HEK293T (cell line): ENCODE results near the gene CCDC97.
"Not testable (repeated sequence)": the region's sequence is repeated elsewhere in the genome, so short reads cannot be mapped to it uniquely, and the experiment has no call there.

Experiments used
- CTCF ChIA-PET: fragments of 350-600 bp; formaldehyde crosslinking; extraction: SDS; loops from one replicate; lab custom pipeline; 2021; ENCODE audit warnings: antibody characterized with exemption, inconsistent platforms; lab: Yijun Ruan, JAX
- POLR2A ChIA-PET: fragments of 350-600 bp; formaldehyde crosslinking; extraction: SDS; loops from one replicate; lab custom pipeline; 2020; ENCODE audit warnings: antibody characterized with exemption, inconsistent platforms; lab: Yijun Ruan, JAX
- DNase-seq: peaks from one replicate; pipeline ENCODE4 v3.0.0; 2012; ENCODE audit warnings: mixed read lengths; ENCODE audit errors: extremely low spot score
- ARNT ChIP-seq: fragments of 450-650 bp; IDR thresholded peaks from 2 replicates; pipeline ENCODE4 v1.6.1; 2017; ENCODE audit warnings: mild to moderate bottlenecking
- BHLHE40 ChIP-seq: fragments of 450-650 bp; IDR thresholded peaks from 2 replicates; pipeline ENCODE4 v1.6.1; 2016; ENCODE audit warnings: mild to moderate bottlenecking, moderate library complexity, borderline replicate concordance
- CTBP1 ChIP-seq: fragments of 450-650 bp; IDR thresholded peaks from 2 replicates; pipeline ENCODE4 v1.6.1; 2016; ENCODE audit warnings: borderline replicate concordance
- ELF4 ChIP-seq: fragments of 450-650 bp; IDR thresholded peaks from 2 replicates; pipeline ENCODE4 v1.6.1; 2017; ENCODE audit warnings: antibody characterized with exemption
- FOXA1 ChIP-seq: fragments of 450-650 bp; IDR thresholded peaks from 2 replicates; pipeline ENCODE4 v1.6.1; 2016; ENCODE audit warnings: mild to moderate bottlenecking
- FOXK2 ChIP-seq: fragments of 450-650 bp; IDR thresholded peaks from 2 replicates; pipeline ENCODE4 v1.6.1; 2016; ENCODE audit warnings: mild to moderate bottlenecking
- FOXM1 ChIP-seq: fragments of 450-650 bp; IDR thresholded peaks from 2 replicates; pipeline ENCODE4 v1.6.1; 2017; ENCODE audit warnings: mild to moderate bottlenecking, borderline replicate concordance
- HDGF ChIP-seq: fragments of 450-650 bp; IDR thresholded peaks from 2 replicates; pipeline ENCODE4 v1.6.1; 2017; ENCODE audit warnings: antibody characterized with exemption, borderline replicate concordance
- L3MBTL2 ChIP-seq: fragments of 450-650 bp; conservative IDR thresholded peaks from 2 replicates; pipeline ENCODE4 v1.6.1; 2016; ENCODE audit warnings: mild to moderate bottlenecking
- LEF1 ChIP-seq: fragments of 450-650 bp; IDR thresholded peaks from 2 replicates; pipeline ENCODE4 v1.6.1; 2017; ENCODE audit warnings: mild to moderate bottlenecking, borderline replicate concordance
- NFRKB ChIP-seq: fragments of 450-650 bp; IDR thresholded peaks from 2 replicates; pipeline ENCODE4 v1.6.1; 2016; ENCODE audit warnings: mild to moderate bottlenecking, moderate library complexity
- SP1 ChIP-seq: fragments of 450-650 bp; IDR thresholded peaks from 2 replicates; pipeline ENCODE4 v1.6.1; 2017
- SUZ12 ChIP-seq: fragments of 450-650 bp; IDR thresholded peaks from 2 replicates; pipeline ENCODE4 v1.6.1; 2016; ENCODE audit warnings: mild to moderate bottlenecking
- TARDBP ChIP-seq: fragments of 450-650 bp; IDR thresholded peaks from 2 replicates; pipeline ENCODE4 v1.6.1; 2016
- ZNF384 ChIP-seq: fragments of 450-650 bp; IDR thresholded peaks from 2 replicates; pipeline ENCODE4 v1.6.1; 2016
- TF ChIP-seq, protein P1 (sequence below): fragments of 450-650 bp; IDR thresholded peaks from 2 replicates; pipeline ENCODE4 v1.6.1; 2016

Gene CCDC97

DNA sequence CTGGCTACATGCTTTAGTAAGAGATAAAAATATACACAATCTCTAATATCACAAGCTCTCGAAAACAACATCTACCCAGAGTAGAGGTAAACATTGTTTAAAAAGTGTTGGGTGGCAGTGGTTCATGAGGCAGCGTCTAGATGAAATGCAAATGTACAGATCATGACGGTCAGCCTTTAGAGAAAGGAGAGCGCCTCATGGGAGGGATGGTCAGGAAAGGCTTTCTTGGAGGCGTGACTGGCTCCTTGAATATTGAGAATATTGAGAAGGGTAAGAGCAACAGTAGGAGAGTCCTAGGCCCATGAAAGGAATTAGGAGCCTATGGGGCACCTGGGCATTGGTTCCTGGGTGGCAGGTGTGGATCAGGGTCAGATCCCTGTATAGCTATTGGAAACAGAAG lies 35.2 kb upstream of the CCDC97 start:
- no peak for DNase-seq
- TF ChIP-seq LEF1 = no peak
- TF ChIP-seq BHLHE40 = no peak
- no peak for TF ChIP-seq SUZ12
- no peak for TF ChIP-seq FOXA1
- TF ChIP-seq ZNF384 = no peak
- TF ChIP-seq SP1 = no peak
- no peak for TF ChIP-seq FOXM1
- TF ChIP-seq TARDBP = no peak
- TF ChIP-seq FOXK2 = no peak
- TF ChIP-seq, protein P1, sequence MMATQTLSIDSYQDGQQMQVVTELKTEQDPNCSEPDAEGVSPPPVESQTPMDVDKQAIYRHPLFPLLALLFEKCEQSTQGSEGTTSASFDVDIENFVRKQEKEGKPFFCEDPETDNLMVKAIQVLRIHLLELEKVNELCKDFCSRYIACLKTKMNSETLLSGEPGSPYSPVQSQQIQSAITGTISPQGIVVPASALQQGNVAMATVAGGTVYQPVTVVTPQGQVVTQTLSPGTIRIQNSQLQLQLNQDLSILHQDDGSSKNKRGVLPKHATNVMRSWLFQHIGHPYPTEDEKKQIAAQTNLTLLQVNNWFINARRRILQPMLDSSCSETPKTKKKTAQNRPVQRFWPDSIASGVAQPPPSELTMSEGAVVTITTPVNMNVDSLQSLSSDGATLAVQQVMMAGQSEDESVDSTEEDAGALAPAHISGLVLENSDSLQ = no peak
- no peak for TF ChIP-seq L3MBTL2
- TF ChIP-seq NFRKB = no peak
- no peak for TF ChIP-seq CTBP1
- TF ChIP-seq ELF4 = no peak
- no peak for TF ChIP-seq HDGF
- no peak for TF ChIP-seq ARNT
- POLR2A ChIA-PET = interaction anchor here (1.0 kb wide), 2 partner anchors 9 to 11 kb away, joined by 3 read pairs; partner anchors contain the start of gene HNRNPUL1
- CTCF ChIA-PET = no interaction called here

DNA sequence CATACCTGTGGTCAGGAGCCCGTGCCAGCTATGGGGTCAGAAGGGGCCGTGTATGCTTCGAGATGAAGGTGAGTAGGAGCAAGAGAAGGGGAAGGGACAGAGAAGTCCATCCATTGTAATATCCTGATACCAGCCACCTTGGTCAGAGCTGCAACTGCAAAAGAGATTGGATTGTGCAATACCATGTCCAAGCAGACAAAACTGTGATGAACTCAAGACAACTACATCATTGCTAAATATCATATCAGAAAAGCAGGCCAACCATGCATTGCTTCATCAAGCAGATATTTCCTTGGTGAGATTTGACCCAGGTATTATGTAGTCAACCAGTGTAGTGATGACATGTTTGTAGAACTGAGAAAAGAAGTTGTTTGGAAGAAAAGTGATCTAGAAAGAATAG lies 33.7 kb upstream of the CCDC97 start:
- DNase-seq = no peak
- TF ChIP-seq ZNF384 (no peak), SUZ12 (no peak), CTBP1 (no peak), LEF1 (no peak), L3MBTL2 (no peak), NFRKB (no peak), TARDBP (no peak), FOXA1 (no peak), BHLHE40 (no peak), HDGF (no peak), FOXM1 (no peak), SP1 (no peak), ELF4 (no peak), FOXK2 (no peak), ARNT (no peak)
- TF ChIP-seq, protein P1 = no peak
- POLR2A ChIA-PET = no interaction called here
- CTCF ChIA-PET = no interaction called here

DNA sequence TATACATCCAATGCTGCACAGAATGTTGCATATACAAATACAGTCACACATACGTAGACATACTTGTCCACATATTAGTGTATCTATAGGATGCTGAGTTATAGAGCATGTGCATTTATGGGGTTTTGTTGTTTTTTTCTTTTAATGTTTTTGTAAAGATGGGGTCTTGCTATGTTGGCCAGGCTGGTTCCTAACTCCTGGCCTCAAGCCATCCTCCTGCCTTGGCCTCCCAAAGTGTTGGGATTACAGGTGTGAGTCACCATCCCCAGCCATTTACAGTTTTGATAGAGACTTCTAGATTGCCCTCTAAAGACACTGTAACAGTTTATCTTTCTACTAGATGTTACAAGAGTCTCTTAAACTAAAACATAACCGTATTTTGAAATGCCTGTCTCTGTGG lies 31.5 kb upstream of the CCDC97 start:
- ChIA-PET POLR2A (no interaction called here), CTCF (no interaction called here)
- DNase-seq = no peak
- TF ChIP-seq FOXM1 (no peak), ZNF384 (no peak), NFRKB (no peak), HDGF (no peak), FOXK2 (no peak), FOXA1 (no peak)

DNA sequence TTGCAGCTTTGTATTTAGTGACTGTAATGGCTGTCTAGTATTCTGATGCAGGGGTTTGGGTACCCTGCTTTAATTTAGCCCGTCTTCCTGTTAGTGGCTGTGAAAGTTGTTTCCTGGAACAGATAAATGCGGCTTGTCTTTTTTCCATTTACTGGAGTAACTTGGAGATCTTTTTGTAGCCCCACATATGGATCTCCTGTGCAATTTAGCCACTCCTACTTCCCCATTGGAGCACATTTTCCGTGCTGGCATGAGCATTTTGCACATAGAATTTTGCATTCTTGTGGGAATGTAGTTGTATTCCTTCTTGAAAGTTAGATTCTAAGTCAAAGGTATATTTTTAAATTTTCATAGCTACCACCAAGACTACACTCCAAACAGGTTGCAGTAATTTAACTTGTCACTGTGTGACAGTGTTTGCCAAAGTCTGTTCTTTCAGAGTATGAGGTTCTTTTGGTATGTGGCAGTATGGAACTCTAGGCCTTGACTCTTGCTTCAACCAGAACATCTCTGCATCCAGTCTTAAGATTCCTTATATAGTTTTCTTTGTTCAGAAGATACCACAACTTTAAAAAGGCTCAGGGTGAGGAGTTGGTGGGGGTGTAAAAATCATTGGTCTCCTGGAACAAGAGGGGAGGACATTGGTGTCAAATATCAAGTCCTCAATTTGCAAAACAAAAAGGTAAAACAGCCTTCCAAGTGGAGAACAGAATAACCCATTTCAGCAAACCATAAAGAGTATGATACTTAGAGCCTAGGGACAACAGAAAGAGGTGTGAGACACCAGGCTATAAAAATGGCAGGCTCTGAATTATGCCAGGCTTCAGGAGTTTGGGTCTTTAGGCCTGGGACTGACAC lies 21.1 kb upstream of the CCDC97 start:
- CTCF ChIA-PET = no interaction called here
- DNase-seq = no peak
- POLR2A ChIA-PET = no interaction called here
- TF ChIP-seq ELF4 (no peak), BHLHE40 (no peak), ARNT (no peak), FOXK2 (no peak), FOXA1 (no peak), HDGF (no peak), FOXM1 (no peak), LEF1 (no peak), NFRKB (no peak)
- TF ChIP-seq, protein P1 = no peak

DNA sequence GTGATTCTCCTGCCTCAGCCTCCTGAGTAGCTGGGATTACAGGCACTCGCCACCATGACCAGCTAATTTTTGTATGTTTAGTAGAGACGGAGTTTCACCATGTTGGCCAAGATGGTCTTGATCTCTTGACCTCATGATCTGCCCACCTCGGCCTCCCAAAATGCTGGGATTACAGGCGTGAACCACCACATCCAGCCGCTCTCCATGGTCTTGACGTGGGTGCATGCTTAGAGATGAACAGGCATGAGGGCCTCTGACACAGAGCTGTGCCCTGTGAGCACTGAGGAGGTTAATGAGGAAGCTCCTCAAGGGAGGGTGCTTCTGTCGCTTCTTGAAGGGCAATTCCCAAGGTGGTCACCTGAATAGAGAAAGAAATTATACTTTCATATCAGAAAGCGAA lies 20.2 kb upstream of the CCDC97 start:
- POLR2A ChIA-PET, CTCF ChIA-PET, DNase-seq: not testable (repeated sequence)

DNA sequence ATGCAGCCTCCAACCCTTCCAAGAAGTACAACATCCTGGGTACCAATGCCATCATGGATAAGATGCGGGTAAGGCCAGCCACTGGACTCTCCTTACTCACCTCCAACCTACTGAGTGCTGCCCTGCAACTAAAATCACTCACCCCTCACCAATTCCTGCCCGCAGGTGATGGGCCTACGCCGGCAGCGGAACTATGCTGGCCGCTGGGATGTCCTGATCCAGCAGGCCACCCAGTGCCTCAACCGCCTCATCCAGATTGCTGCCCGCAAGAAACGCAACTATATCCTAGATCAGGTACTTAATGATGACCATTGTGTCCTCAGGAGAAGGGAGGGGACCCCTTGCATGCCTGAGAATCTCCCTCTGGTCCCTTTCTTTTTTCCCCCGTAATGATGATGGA lies 15.6 kb upstream of the CCDC97 start:
- ChIA-PET POLR2A (no interaction called here), CTCF (interaction anchor here (1.1 kb wide), 1 partner anchor 14 kb away, joined by 4 read pairs; no protein-coding TSS in a partner anchor)
- no peak for DNase-seq
- TF ChIP-seq ZNF384 (no peak), L3MBTL2 (no peak), LEF1 (no peak)

DNA sequence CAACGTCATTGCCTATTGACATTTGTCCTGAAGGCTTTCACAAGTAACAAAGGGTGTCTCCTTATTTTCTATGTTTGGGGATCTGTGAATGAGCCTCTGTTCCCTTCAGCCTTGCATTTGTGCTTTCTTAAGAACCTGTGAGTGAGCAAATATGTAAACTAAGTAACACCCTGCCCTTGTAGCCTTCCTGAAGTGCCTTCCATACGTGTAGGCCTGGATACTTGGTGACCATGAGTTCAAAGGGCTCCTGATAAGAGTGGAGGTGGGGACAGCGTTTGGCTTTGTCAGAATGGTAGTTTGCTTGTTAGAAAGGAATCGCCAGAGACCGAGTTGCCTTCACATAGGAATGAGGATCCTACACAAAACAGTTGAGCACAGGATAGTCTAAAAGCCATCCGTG lies 14.5 kb upstream of the CCDC97 start:
- DNase-seq = no peak
- ChIA-PET CTCF (interaction anchor here (1.1 kb wide), 1 partner anchor 13 kb away, joined by 4 read pairs; no protein-coding TSS in a partner anchor), POLR2A (no interaction called here)
- no peak for TF ChIP-seq BHLHE40
- no peak for TF ChIP-seq FOXM1
- TF ChIP-seq, protein P1 = no peak
- no peak for TF ChIP-seq NFRKB
- no peak for TF ChIP-seq FOXK2
- TF ChIP-seq L3MBTL2 = no peak
- no peak for TF ChIP-seq LEF1
- no peak for TF ChIP-seq FOXA1
- TF ChIP-seq ELF4 = no peak
- TF ChIP-seq SUZ12 = no peak
- TF ChIP-seq HDGF = no peak
- no peak for TF ChIP-seq SP1
